Osteocyte (in vitro differentiated cells): ENCODE measurements around the gene STEAP1. TPM values are rescaled to one million over a fixed set of nuclear protein-coding genes. Genes with fewer than 3 reads are reported as not detected.

Experiments used
- DNase-seq: peaks from one replicate; pipeline ENCODE4 v3.0.0; 2021; ENCODE audit warnings: mixed read lengths; ENCODE audit not compliant: unreplicated experiment; ENCODE audit errors: extremely low spot score
- H3K27ac Mint-ChIP-seq: one replicate; pipeline ENCODE4 v1.8.0; 2021; ENCODE audit warnings: mild to moderate bottlenecking, mixed read lengths; ENCODE audit not compliant: unreplicated experiment
- H3K27me3 Mint-ChIP-seq: one replicate; pipeline ENCODE4 v1.8.0; 2021; ENCODE audit warnings: mixed read lengths; ENCODE audit not compliant: unreplicated experiment
- H3K36me3 Mint-ChIP-seq: one replicate; pipeline ENCODE4 v1.8.0; 2021; ENCODE audit warnings: mixed read lengths; ENCODE audit not compliant: unreplicated experiment
- H3K4me1 Mint-ChIP-seq: one replicate; pipeline ENCODE4 v1.8.0; 2021; ENCODE audit warnings: mixed read lengths; ENCODE audit not compliant: unreplicated experiment
- H3K4me3 Mint-ChIP-seq: one replicate; pipeline ENCODE4 v1.8.0; 2021; ENCODE audit warnings: mild to moderate bottlenecking, moderate library complexity, mixed read lengths; ENCODE audit not compliant: unreplicated experiment
- H3K9me3 Mint-ChIP-seq: one replicate; pipeline ENCODE4 v1.8.0; 2021; ENCODE audit warnings: mixed read lengths; ENCODE audit not compliant: unreplicated experiment
- total RNA-seq: library from RNA; stranded (reverse); gene quantifications from 2 replicates; pipeline ENCODE4 v1.2.1, GENCODE V29; 2021
- TF ChIP-seq, protein P1 (sequence below): fragments of 200-600 bp; sonication (generic); IDR thresholded peaks from 2 replicates; pipeline ENCODE4 v1.5.0; 2021; ENCODE audit warnings: antibody characterized with exemption, mild to moderate bottlenecking, moderate library complexity

The STEAP1 gene
- total RNA-seq, 1 donor from 2014 or later: not detected

- Mint-ChIP-seq H3K4me3 (peak overlapping the region; percentile 68), H3K36me3 (no peaks in the 10 kb centered on the region), H3K27ac (no peak overlapping the region), H3K9me3 (no peaks in the 10 kb centered on the region), H3K27me3 (peaks cover 27% of the 10 kb centered on the region), H3K4me1 (peaks cover 13% of the 10 kb centered on the region)
- TF ChIP-seq, protein P1, sequence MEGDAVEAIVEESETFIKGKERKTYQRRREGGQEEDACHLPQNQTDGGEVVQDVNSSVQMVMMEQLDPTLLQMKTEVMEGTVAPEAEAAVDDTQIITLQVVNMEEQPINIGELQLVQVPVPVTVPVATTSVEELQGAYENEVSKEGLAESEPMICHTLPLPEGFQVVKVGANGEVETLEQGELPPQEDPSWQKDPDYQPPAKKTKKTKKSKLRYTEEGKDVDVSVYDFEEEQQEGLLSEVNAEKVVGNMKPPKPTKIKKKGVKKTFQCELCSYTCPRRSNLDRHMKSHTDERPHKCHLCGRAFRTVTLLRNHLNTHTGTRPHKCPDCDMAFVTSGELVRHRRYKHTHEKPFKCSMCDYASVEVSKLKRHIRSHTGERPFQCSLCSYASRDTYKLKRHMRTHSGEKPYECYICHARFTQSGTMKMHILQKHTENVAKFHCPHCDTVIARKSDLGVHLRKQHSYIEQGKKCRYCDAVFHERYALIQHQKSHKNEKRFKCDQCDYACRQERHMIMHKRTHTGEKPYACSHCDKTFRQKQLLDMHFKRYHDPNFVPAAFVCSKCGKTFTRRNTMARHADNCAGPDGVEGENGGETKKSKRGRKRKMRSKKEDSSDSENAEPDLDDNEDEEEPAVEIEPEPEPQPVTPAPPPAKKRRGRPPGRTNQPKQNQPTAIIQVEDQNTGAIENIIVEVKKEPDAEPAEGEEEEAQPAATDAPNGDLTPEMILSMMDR: no peak
- no peak for DNase-seq
These were observed 56.7 kb downstream of the STEAP1 start for GRCh38 chr7:90210981-90211380.

DNA sequence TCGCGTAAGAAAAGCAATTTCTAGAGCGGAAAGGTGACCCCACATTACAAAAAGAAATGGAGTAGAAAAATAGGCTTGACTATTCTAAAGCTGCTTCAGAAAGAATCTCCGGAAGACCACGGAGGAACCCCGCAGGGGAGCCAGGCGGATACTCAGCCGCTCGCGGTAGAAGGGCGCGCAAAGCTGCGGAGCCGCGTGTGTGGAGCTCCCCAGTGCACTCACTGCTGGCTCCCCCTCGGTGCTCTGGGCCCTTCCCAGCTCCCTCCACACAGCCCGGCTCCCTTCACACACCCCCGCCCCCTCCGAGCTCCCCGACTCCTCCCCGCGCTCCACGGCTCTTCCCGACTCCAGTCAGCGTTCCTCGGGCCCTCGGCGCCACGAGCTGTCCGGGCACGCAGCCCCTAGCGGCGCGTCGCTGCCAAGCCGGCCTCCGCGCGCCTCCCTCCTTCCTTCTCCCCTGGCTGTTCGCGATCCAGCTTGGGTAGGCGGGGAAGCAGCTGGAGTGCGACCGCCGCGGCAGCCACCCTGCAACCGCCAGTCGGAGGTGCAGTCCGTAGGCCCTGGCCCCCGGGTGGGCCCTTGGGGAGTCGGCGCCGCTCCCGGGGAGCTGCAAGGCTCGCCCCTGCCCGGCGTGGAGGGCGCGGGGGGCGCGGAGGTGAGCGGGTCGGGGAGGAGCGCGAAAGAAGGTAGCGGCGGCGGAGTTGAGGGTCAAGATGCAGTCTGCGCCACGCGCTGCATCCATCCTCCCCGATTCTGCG lies 57.3 kb downstream of the STEAP1 start, which contains the start of gene STEAP2:
Gene STEAP2, plus strand, starts transcription at position 350 of the 758 bp plus-strand sequence. CDS start 13,343 bp downstream, outside the sequence.
- Mint-ChIP-seq H3K36me3 (no peaks in the 10 kb centered on the region), H3K27ac (no peak within 1 kb of the TSS), H3K9me3 (no peaks in the 10 kb centered on the region), H3K27me3 (peaks cover 30% of the 10 kb centered on the region), H3K4me1 (peaks cover 13% of the 10 kb centered on the region), H3K4me3 (peak within 1 kb of the TSS; percentile 68)
- TF ChIP-seq, protein P1: peak; percentile 63
- DNase-seq: peak; percentile 89

GRCh38 chr7:90212149-90212495 lies 57.9 kb downstream of the STEAP1 start:
- Mint-ChIP-seq H3K36me3 (no peaks in the 10 kb centered on the region), H3K4me3 (peak overlapping the region; percentile 68), H3K27me3 (peaks cover 32% of the 10 kb centered on the region), H3K9me3 (no peaks in the 10 kb centered on the region), H3K27ac (no peak overlapping the region), H3K4me1 (peaks cover 13% of the 10 kb centered on the region)
- TF ChIP-seq, protein P1: no peak
- DNase-seq: no peak

- Mint-ChIP-seq H3K27me3 (peaks cover 38% of the 10 kb centered on the region), H3K36me3 (no peaks in the 10 kb centered on the region), H3K9me3 (no peaks in the 10 kb centered on the region), H3K4me1 (peaks cover 13% of the 10 kb centered on the region), H3K4me3 (no peak overlapping the region), H3K27ac (no peak overlapping the region)
- TF ChIP-seq, protein P1: no peak
- DNase-seq: no peak
These were observed 59.3 kb downstream of the STEAP1 start for GRCh38 chr7:90213521-90213920.

Other genes starting within 250 kb of the STEAP1 start
- not detected in 2 replicates for gene STEAP2, start 57.3 kb downstream of the STEAP1 start, total RNA-seq
- 0.86 and 1.1 TPM in 2 replicates for gene CFAP69, start 90.7 kb downstream of the STEAP1 start, total RNA-seq
- gene FAM237B, start 166.8 kb downstream of the STEAP1 start, total RNA-seq: not detected in 2 replicates
- 19.5 and 19.6 TPM in 2 replicates for gene GTPBP10, start 192.2 kb downstream of the STEAP1 start, total RNA-seq
- gene CLDN12, start 249.0 kb downstream of the STEAP1 start, total RNA-seq: 20.9 and 28.9 TPM in 2 replicates